Measurements from ENCODE around the gene KCNMA1.

KCNMA1 gene

GRCh38 chr10:77501846-77502261 is 135.8 kb downstream of the KCNMA1 start:
- TF ChIP-seq CTCF (IDR thresholded peaks at IDR 0.05; ENCODE audit: control insufficient read depth, extremely low read depth, insufficient read depth) = no peak
- H3K4me3 ChIP-seq (ENCODE audit: low read depth, low read length) = no peak overlapping the region
- no peak for DNase-seq (ENCODE audit: low read depth)

- no peak for TF ChIP-seq CTCF (IDR thresholded peaks at IDR 0.05; ENCODE audit: control insufficient read depth, extremely low read depth, insufficient read depth)
- DNase-seq (ENCODE audit: low read depth) = no peak
- no peak overlapping the region for H3K4me3 ChIP-seq (ENCODE audit: low read depth, low read length)
Observed at GRCh38 chr10:77501152-77501845, 136.3 kb downstream of the KCNMA1 start.

GRCh38 chr10:77500754-77501151 is 136.9 kb downstream of the KCNMA1 start:
- DNase-seq (ENCODE audit: low read depth) = no peak
- H3K4me3 ChIP-seq (ENCODE audit: low read depth, low read length) = no peak overlapping the region
- no peak for TF ChIP-seq CTCF (IDR thresholded peaks at IDR 0.05; ENCODE audit: control insufficient read depth, extremely low read depth, insufficient read depth)

- H3K4me3 ChIP-seq (ENCODE audit: low read depth, low read length) = 0 out of 2 replicates have a peak overlapping the region, but pooled peaks have one; percentile 2
- DNase-seq (ENCODE audit: low read depth) = peak; percentile 84
- TF ChIP-seq CTCF (IDR thresholded peaks at IDR 0.05; ENCODE audit: control insufficient read depth, extremely low read depth, insufficient read depth) = 0 out of 2 replicates have a peak, but pooled peaks have one; percentile 2
Observed at GRCh38 chr10:77498829-77499228, 138.8 kb downstream of the KCNMA1 start.

GRCh38 chr10:77498210-77498609 is 139.4 kb downstream of the KCNMA1 start:
- no peak for TF ChIP-seq CTCF (IDR thresholded peaks at IDR 0.05; ENCODE audit: control insufficient read depth, extremely low read depth, insufficient read depth)
- no peak overlapping the region for H3K4me3 ChIP-seq (ENCODE audit: low read depth, low read length)
- peak; percentile 100 for DNase-seq (ENCODE audit: low read depth)

- no peak for DNase-seq (ENCODE audit: low read depth)
- H3K4me3 ChIP-seq (ENCODE audit: low read depth, low read length) = no peak overlapping the region
- TF ChIP-seq CTCF (IDR thresholded peaks at IDR 0.05; ENCODE audit: control insufficient read depth, extremely low read depth, insufficient read depth) = no peak
Observed at GRCh38 chr10:77497748-77498147, 139.9 kb downstream of the KCNMA1 start.

- DNase-seq (ENCODE audit: low read depth) = no peak
- no peak overlapping the region for H3K4me3 ChIP-seq (ENCODE audit: low read depth, low read length)
- no peak for TF ChIP-seq CTCF (IDR thresholded peaks at IDR 0.05; ENCODE audit: control insufficient read depth, extremely low read depth, insufficient read depth)
Observed at GRCh38 chr10:77496941-77497420, 140.6 kb downstream of the KCNMA1 start.

All from LNCaP clone FGC (cell line).